HG02938 (cell line): ENCODE measurements around the gene ANKRD13A.
"Not testable (repeated sequence)": the region's sequence is repeated elsewhere in the genome, so short reads cannot be mapped to it uniquely, and the experiment has no call there.

Experiments used
- ATAC-seq: cut with Tn5 transposase; IDR thresholded peaks from one replicate; pipeline ENCODE4 v1.9.1; 2021; ENCODE audit warnings: mild to moderate bottlenecking, moderate library complexity; ENCODE audit not compliant: unreplicated experiment

ANKRD13A gene

GRCh38 chr12:109983432-109984142, 15.6 kb upstream of the ANKRD13A start:
- ATAC-seq = no peak

- ATAC-seq = not testable (repeated sequence)
These were observed 13.0 kb upstream of the ANKRD13A start for GRCh38 chr12:109986236-109986635.

GRCh38 chr12:109987615-109988014, 11.6 kb upstream of the ANKRD13A start:
- no peak for ATAC-seq

- ATAC-seq = no peak
These were observed 11.0 kb upstream of the ANKRD13A start for GRCh38 chr12:109988274-109988673.

GRCh38 chr12:109988903-109989302, 10.3 kb upstream of the ANKRD13A start:
- no peak for ATAC-seq

- ATAC-seq = no peak
These were observed 9.8 kb upstream of the ANKRD13A start for GRCh38 chr12:109989380-109989779.

GRCh38 chr12:109991586-109991985, 7.6 kb upstream of the ANKRD13A start:
- no peak for ATAC-seq

GRCh38 chr12:109993091-109993490, 6.1 kb upstream of the ANKRD13A start:
- no peak for ATAC-seq

GRCh38 chr12:109994401-109995175, 4.6 kb upstream of the ANKRD13A start:
- ATAC-seq = no peak

GRCh38 chr12:109995361-109995685, 3.9 kb upstream of the ANKRD13A start:
- no peak for ATAC-seq

- peak; percentile 53 for ATAC-seq
These were observed 3.3 kb upstream of the ANKRD13A start, which contains the start of gene GIT2 for GRCh38 chr12:109995686-109996482. TSS of gene GIT2 (minus strand) at chr12:109996368. CDS start at chr12:109996224, 144 bp downstream.

- no peak for ATAC-seq
These were observed 2.8 kb upstream of the ANKRD13A start for GRCh38 chr12:109996483-109996853.

- ATAC-seq = no peak
These were observed 1.8 kb upstream of the ANKRD13A start for GRCh38 chr12:109997393-109997792.

- ATAC-seq = no peak
These were observed 858 bp upstream of the ANKRD13A start for GRCh38 chr12:109998241-109998903.

GRCh38 chr12:109999649-109999971, 380 bp downstream of the ANKRD13A start:
- ATAC-seq = no peak

- no peak for ATAC-seq
These were observed 814 bp downstream of the ANKRD13A start for GRCh38 chr12:109999983-110000505.

GRCh38 chr12:110001596-110001995, 2.4 kb downstream of the ANKRD13A start:
- no peak for ATAC-seq

GRCh38 chr12:110002676-110003515, 3.7 kb downstream of the ANKRD13A start:
- ATAC-seq = no peak

- no peak for ATAC-seq
These were observed 5.4 kb downstream of the ANKRD13A start for GRCh38 chr12:110004598-110004997.
